Breast epithelium (tissue), 4 donors: ENCODE measurements around the gene NRXN3. TPM values are rescaled to one million over a fixed set of nuclear protein-coding genes. Genes with fewer than 3 reads are reported as not detected.

ENCODE experiments used
- DNase-seq, 2 donors: peaks; one replicate each; pipeline ENCODE4 v3.0.0-alpha.2; 2019; ENCODE audit warnings: low spot score in 2 of 2
- H3K27ac ChIP-seq, 2 donors: fragments of 200-600 bp; sonication (generic) in 1 of 2; one replicate each; pipeline ENCODE4 v1.5.1; 2016 to 2019; ENCODE audit warnings: mild to moderate bottlenecking in 1 of 2
- H3K27me3 ChIP-seq, 2 donors: fragments of 200-600 bp; sonication (generic) in 1 of 2; one replicate each; pipeline versions ENCODE4 v1.5.1 to v1.6.0; 2017 to 2019; ENCODE audit warnings: control low read depth in 1 of 2, mild to moderate bottlenecking in 1 of 2
- H3K36me3 ChIP-seq: fragments of 200-600 bp; one replicate; pipeline ENCODE4 v1.5.1; 2019
- H3K4me1 ChIP-seq, 2 donors: fragments of 200-600 bp; sonication (generic); one replicate each; pipeline ENCODE4 v1.5.1; 2016 to 2019; ENCODE audit warnings: control low read depth in 1 of 2
- H3K4me3 ChIP-seq, 3 donors: fragments of 200-600 bp; sonication (generic); 1 replicate in 2 of 3; 2 replicates in 1 of 3; pipeline ENCODE4 v1.5.1; 2016 to 2019; ENCODE audit warnings: mild to moderate bottlenecking in 3 of 3, moderate library complexity in 2 of 3
- H3K9me3 ChIP-seq, 2 donors: fragments of 200-600 bp; sonication (generic) in 1 of 2; one replicate each; pipeline ENCODE4 v1.5.1; 2016 to 2019; ENCODE audit warnings: control low read depth in 1 of 2
- POLR2A ChIP-seq: fragments of 450-650 bp; IDR thresholded peaks from one replicate; pipeline ENCODE4 v1.6.1; 2016; ENCODE audit warnings: antibody characterized with exemption, mild to moderate bottlenecking, moderate library complexity
- POLR2AphosphoS5 ChIP-seq, 3 donors: sonication (generic); formaldehyde crosslinking; IDR thresholded peaks; one replicate each; pipeline ENCODE4 v1.6.1; 2017; ENCODE audit warnings: antibody characterized with exemption in 3 of 3
- intact Hi-C: fragments of 100-400 bp; cut with DNase I; formaldehyde crosslinking; loops from one replicate; pipeline ENCODE4 v1.15.1; 2023; ENCODE audit warnings: low total_unique reads
- total RNA-seq, 3 donors: library from RNA; depleted of rRNA; stranded (reverse); fragments of >200 nt; gene quantifications; one replicate each; pipeline ENCODE4 v1.1.0, GENCODE V29; 2016
- TF ChIP-seq, protein P1 (sequence below), 3 donors: fragments of 450-650 bp; IDR thresholded peaks; one replicate each; pipeline ENCODE4 v1.5.1; 2016 to 2017; ENCODE audit warnings: antibody characterized with exemption in 3 of 3, mild to moderate bottlenecking in 3 of 3, moderate library complexity in 3 of 3

Gene NRXN3
- total RNA-seq, 3 donors from 2014 or later = 2.9 to 3.6 (median 3.5) TPM

DNA sequence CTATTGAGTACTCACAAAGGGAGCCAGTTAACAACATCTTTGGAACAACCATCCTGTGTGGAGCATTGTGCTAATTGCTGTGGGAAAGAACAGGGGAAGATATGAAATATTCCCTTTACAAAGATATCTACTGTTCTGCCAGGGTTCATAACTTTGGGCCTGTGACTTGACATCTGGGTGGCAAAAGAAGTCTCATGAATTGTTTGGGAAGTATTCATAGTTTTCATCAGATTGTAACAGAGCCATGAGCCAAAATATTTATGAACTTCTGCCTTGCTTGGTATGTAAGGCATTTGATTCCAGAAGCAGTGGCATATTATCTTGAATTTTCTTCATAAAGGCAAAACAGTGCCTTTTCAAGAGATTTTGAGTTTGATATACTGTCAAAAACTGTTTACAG is 1224.9 kb downstream of the NRXN3 start:
- Histone ChIP-seq H3K36me3 (no peaks in the 10 kb centered on the region), H3K4me1 (no peaks in the 10 kb centered on the region), H3K27ac (no peak overlapping the region), H3K27me3 (no peaks in the 10 kb centered on the region), H3K9me3 (no peaks in the 10 kb centered on the region), H3K4me3 (no peak overlapping the region)
- TF ChIP-seq, protein P1, sequence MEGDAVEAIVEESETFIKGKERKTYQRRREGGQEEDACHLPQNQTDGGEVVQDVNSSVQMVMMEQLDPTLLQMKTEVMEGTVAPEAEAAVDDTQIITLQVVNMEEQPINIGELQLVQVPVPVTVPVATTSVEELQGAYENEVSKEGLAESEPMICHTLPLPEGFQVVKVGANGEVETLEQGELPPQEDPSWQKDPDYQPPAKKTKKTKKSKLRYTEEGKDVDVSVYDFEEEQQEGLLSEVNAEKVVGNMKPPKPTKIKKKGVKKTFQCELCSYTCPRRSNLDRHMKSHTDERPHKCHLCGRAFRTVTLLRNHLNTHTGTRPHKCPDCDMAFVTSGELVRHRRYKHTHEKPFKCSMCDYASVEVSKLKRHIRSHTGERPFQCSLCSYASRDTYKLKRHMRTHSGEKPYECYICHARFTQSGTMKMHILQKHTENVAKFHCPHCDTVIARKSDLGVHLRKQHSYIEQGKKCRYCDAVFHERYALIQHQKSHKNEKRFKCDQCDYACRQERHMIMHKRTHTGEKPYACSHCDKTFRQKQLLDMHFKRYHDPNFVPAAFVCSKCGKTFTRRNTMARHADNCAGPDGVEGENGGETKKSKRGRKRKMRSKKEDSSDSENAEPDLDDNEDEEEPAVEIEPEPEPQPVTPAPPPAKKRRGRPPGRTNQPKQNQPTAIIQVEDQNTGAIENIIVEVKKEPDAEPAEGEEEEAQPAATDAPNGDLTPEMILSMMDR (IDR thresholded peaks at IDR 0.05) = no peak
- TF ChIP-seq POLR2AphosphoS5 (IDR thresholded peaks at IDR 0.05) = no peak
- no peak for DNase-seq
- intact Hi-C loops = no loop called here

- intact Hi-C loops = no loop called here
Observed at GRCh38 chr14:79404874-79405511, 1234.8 kb downstream of the NRXN3 start.

GRCh38 chr14:79405512-79405910 is 1235.3 kb downstream of the NRXN3 start:
- intact Hi-C loops = no loop called here
- H3K4me1 ChIP-seq = no peaks in the 10 kb centered on the region
- H3K27ac ChIP-seq = no peak overlapping the region
- H3K4me3 ChIP-seq = no peak overlapping the region
- H3K9me3 ChIP-seq = no peaks in the 10 kb centered on the region
- TF ChIP-seq POLR2AphosphoS5 (IDR thresholded peaks at IDR 0.05) = no peak
- TF ChIP-seq POLR2A = no peak
- TF ChIP-seq, protein P1 (IDR thresholded peaks at IDR 0.05) = no peak
- DNase-seq = no peak
- no peaks in the 10 kb centered on the region for H3K27me3 ChIP-seq
- H3K36me3 ChIP-seq = no peaks in the 10 kb centered on the region

More at GRCh38 chr14:79404874-79405511, 1234.8 kb downstream of the NRXN3 start:
- no peak for TF ChIP-seq POLR2AphosphoS5 (IDR thresholded peaks at IDR 0.05)
- TF ChIP-seq, protein P1 (IDR thresholded peaks at IDR 0.05) = no peak
- no peak for TF ChIP-seq POLR2A
- H3K36me3 ChIP-seq = no peaks in the 10 kb centered on the region
- H3K27ac ChIP-seq = no peak overlapping the region
- H3K4me1 ChIP-seq = no peaks in the 10 kb centered on the region
- H3K9me3 ChIP-seq = no peaks in the 10 kb centered on the region
- no peak overlapping the region for H3K4me3 ChIP-seq
- no peaks in the 10 kb centered on the region for H3K27me3 ChIP-seq
- DNase-seq = no peak

GRCh38 chr14:79407572-79407971 is 1237.4 kb downstream of the NRXN3 start:
- TF ChIP-seq, protein P1 (IDR thresholded peaks at IDR 0.05) = no peak
- TF ChIP-seq POLR2AphosphoS5 (IDR thresholded peaks at IDR 0.05) = no peak
- no peak for TF ChIP-seq POLR2A
- DNase-seq = no peak
- H3K4me3 ChIP-seq = no peak overlapping the region
- H3K4me1 ChIP-seq = no peaks in the 10 kb centered on the region
- no peaks in the 10 kb centered on the region for H3K36me3 ChIP-seq
- intact Hi-C loops = no loop called here
- H3K27ac ChIP-seq = no peak overlapping the region
- no peaks in the 10 kb centered on the region for H3K27me3 ChIP-seq
- no peaks in the 10 kb centered on the region for H3K9me3 ChIP-seq

DNA sequence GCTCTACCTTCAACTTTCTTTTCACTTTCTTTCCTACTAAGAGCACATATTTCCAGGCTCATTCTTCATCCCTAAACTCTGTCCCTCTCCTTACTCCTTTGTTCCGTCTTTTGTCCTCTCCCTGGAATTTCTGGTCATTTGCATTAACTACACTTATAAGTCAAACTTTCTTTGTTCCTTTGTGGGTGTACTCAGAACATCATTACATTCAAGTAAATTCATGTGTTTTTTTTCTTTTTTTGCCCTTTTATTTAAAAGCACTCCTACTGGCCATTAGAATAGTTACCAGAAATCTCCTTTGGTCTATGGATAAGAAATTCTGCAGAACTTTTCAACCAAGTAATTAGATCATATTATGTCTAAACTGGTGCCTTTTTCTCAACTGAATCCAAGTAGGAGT is 1238.5 kb downstream of the NRXN3 start:
- no peak overlapping the region for H3K27ac ChIP-seq
- intact Hi-C loops = no loop called here
- no peak for DNase-seq
- H3K4me1 ChIP-seq = no peaks in the 10 kb centered on the region
- H3K27me3 ChIP-seq = no peaks in the 10 kb centered on the region
- TF ChIP-seq, protein P1 (IDR thresholded peaks at IDR 0.05) = no peak
- TF ChIP-seq POLR2A (no peak), POLR2AphosphoS5 (IDR thresholded peaks at IDR 0.05) (no peak)
- H3K4me3 ChIP-seq = no peak overlapping the region
- no peaks in the 10 kb centered on the region for H3K9me3 ChIP-seq
- H3K36me3 ChIP-seq = no peaks in the 10 kb centered on the region
